ENCODE data around the gene TUB.

Gene TUB

DNA sequence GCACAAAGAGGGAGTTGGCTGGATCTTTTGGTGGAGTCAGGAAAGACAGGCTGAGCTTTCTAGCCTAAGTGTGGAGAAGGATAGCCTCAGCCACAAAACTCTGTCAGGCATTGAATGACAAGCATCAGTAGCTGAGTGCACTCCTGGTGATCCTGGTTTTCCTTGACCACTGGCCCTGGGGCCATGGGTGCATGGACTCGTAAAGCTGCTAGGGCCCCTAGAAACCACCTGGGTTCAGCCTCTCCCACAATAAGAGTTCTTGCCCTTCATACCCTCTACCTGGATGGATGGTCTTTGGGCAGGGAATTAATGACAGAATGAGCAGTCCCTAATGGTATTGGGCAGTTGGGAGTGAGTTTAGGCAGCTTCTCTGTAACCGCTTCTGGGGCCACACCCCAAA lies 22.9 kb downstream of the TUB start:
- in situ Hi-C loops (cut with MboI; ENCODE audit: low sequenced_read_pairs): no loop called here

- in situ Hi-C loops (cut with MboI; ENCODE audit: low sequenced_read_pairs): no loop called here
Observed at GRCh38 chr11:8105133-8105532, 24.1 kb downstream of the TUB start.

- in situ Hi-C loops (cut with MboI; ENCODE audit: low sequenced_read_pairs): no loop called here
Observed at GRCh38 chr11:8105666-8106065, 24.7 kb downstream of the TUB start.

GRCh38 chr11:8106679-8107078 lies 25.7 kb downstream of the TUB start:
- in situ Hi-C loops (cut with MboI; ENCODE audit: low sequenced_read_pairs): no loop called here

DNA sequence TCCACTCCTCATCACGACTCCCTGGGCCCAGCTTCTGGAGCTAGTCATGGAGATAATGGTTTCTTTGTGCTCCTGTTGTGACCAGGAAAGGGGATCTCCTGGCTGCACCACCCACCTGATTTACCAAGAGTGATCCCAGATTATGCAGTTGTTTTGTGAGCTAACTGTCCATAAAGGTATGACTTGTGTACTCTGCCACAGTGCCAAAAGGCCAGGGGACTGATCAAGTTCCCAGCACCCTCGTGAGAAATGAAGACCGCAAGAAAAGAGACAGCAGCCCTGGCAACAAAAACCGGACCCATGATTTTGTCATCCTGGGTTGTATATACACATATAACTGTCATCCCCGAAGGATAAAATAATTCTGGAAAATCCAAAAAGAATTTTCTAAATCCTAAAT lies 26.6 kb downstream of the TUB start:
- in situ Hi-C loops (cut with MboI; ENCODE audit: low sequenced_read_pairs): no loop called here

DNA sequence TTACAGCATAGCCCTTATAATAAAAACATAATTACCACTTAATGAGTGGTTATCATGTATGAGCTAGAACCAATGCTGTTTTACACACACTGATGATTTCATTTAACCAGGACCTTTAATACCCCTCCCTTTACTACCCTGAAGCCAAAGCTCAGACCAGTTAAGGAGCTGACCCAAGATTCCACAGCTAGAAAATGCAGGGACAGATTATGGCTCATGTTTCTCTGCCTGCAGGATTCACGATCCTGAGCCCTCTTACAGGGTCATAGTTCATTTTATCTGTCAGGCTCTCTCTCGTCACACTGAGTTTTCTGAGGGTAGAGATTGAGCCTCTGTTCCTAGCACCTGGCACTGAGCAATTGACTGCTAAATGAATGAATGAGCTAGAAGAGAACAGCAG lies 27.4 kb downstream of the TUB start:
- in situ Hi-C loops (cut with MboI; ENCODE audit: low sequenced_read_pairs): no loop called here

DNA sequence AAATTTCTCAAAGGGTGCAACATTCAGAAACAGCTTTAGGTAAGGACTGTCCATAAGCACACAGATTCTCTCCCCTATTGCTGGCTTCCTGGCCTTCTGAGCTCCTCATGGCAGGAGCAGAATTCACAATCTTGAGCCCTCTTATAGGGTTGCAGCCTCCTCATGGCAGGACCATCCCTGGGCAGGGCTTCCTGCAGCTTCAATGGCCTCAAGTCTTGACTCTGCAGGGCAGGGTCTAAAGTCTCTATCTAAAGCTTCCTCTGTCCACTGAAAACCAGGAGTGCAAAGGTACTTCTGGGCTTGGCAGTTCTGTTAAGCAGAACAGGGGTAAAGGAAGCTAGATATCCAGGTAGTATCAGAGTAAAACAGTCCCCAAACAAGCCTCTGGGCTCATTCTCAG lies 28.7 kb downstream of the TUB start:
- in situ Hi-C loops (cut with MboI; ENCODE audit: low sequenced_read_pairs): no loop called here

DNA sequence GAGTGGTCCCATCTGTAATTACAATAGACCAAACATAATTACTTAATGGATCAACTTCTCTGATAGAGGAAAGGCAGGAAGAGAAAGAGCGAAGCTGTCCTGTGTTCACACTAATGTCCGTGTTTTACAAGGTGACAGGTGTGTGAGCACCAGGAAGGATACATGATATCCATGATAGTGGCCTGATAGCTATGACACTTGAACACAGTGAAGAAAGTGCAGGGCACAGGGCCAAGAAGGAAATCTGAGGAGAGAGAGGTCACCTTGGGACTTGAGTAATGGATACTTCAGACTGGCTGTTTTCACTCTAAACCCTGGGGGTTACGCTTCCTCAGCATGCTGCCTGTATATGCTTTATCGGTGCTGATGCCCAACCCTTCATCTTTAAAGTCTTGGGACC lies 29.4 kb downstream of the TUB start:
- in situ Hi-C loops (cut with MboI; ENCODE audit: low sequenced_read_pairs): no loop called here

GRCh38 chr11:8111636-8112035 lies 30.6 kb downstream of the TUB start:
- in situ Hi-C loops (cut with MboI; ENCODE audit: low sequenced_read_pairs): no loop called here

DNA sequence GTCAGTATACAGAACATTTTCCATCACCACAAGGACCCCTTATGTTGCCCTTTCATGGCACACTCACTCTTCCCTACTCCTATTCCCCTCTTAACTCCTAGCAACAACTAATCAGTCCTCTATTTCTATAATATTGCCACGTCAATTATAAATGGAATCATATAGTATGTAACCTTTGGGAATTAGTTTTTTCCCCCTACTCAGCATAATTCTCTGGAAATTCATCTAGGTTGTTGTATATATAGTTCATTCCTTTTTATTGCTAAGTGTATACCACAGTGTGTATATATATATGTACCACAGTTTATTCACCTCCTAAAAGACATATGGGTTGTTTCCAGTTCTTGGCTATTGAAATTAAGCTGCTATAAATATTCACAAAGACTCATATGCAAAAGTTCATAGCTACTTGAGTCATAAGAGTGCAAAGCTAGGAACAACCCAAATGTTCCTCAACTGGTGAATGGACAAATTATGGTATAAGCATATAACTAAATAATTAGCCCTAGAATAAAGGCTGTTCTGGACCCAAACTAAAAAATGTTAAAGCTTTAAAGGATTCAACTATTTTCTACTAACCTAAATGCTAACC lies 41.3 kb downstream of the TUB start:
- in situ Hi-C loops (cut with MboI; ENCODE audit: low sequenced_read_pairs): no loop called here

DNA sequence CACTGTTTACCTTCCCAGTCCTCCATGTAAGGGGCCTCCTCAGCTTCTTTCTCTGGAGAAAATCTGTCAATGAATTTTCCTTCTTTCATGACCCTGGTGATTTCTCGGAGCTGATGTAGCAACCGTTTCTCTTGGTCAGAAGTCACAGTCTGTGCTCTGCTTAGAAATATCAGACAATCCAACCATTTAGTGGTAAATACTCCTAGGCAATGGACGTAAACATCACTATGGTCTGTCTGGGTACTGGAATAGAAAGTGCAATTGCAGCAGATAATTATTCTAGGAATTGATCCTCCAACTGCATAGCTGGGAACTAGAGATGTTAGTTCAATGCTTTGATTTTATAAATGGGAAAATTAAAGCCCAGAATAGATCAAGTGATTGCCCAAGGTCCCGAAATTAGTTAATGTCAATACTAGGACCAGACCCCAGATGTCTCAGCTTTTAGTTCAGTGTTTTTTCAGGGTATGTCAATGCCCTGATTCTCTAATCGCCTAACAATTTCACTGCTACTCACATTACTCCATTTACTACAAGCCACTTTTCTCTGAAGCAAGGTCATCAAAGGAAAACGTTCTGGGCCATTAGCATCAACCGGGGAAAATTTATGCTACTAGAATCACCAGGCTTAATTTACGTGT lies 45.8 kb downstream of the TUB start:
- in situ Hi-C loops (cut with MboI; ENCODE audit: low sequenced_read_pairs): no loop called here

DNA sequence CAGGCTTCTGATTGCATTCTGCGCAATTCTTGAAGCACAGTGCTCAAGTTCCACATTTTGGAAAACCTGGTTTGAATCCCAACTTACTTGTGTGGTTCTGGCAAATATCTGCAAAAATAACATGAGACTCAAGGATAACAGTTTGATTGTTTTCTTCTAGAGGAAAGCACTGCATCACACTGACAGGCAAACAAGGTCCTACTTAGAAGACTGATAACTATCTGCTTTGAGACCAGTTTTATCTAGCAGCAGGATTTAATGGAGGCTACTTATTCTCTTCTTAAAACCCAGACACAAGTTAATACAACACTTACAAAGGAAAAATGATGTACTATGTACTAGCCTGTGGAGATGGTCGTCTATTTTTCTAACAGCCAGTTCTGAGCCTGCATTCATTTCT lies 46.4 kb downstream of the TUB start:
- in situ Hi-C loops (cut with MboI; ENCODE audit: low sequenced_read_pairs): no loop called here

DNA sequence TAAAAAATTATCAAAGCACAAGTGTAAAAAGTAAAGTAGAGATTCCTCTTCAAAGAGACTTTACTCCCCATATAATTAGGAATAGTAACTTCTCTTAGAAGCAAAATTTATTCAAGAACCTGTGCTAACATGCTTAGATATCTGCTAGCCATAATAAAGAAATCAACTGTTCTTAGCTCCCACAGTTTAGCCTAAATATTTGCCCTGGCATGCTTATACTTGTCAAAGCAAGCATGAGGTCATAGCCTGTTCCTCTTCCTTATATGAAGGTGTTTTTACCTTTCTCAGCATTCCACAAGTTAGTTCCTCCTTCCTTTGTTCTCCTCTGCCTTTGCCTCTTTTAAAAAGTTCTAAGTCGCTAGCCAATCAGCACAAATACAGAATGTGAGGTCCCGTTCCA lies 57.5 kb downstream of the TUB start:
- in situ Hi-C loops (cut with MboI; ENCODE audit: low sequenced_read_pairs): no loop called here

DNA sequence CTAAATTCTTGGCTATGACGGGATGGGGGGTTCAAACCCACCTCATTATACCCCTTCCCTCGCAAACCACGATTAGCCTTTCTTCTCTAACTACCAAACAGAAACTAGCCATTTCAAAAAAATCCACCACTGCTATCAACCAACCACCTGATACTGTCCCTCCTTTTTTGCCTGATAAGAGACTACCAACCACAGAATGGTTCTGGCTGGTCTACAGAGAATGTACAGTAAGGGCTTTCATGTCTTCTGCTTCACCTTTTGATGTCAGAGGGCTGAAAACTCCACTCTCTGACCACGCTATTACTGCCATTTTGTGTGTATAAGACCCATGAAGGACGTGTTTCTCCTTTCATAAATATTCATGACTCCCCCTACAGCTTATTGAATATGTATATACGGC lies 68.7 kb downstream of the TUB start:
- in situ Hi-C loops (cut with MboI; ENCODE audit: low sequenced_read_pairs): no loop called here
